MCF 10A (cell line): ENCODE data around the gene ADAM22. TPM values are rescaled to one million over a fixed set of nuclear protein-coding genes. Genes with fewer than 3 reads are reported as not detected.

Experiments
- BruUV-seq: library from RNA; stranded (reverse); fragments of 400-500 nt; replicated peaks from 2 replicates; lab custom pipeline; 2021; lab: Mats Ljungman, UMichigan
- CTCF ChIA-PET: fragments of 300-600 bp; sonication (Branson Sonifier 250); formaldehyde crosslinking; extraction: SDS; loops from one replicate; lab custom pipeline; 2021; ENCODE audit warnings: antibody characterized with exemption, inconsistent platforms; lab: Yijun Ruan, JAX
- POLR2A ChIA-PET: fragments of 300-600, 350-650 bp; sonication (Branson Sonifier 250); formaldehyde crosslinking; extraction: SDS; loops from one replicate; lab custom pipeline; 2020; ENCODE audit warnings: antibody characterized with exemption, inconsistent platforms; lab: Yijun Ruan, JAX
- DNase-seq: peaks from one replicate; pipeline ENCODE4 v3.0.0-alpha.2; 2018; ENCODE audit not compliant: unreplicated experiment
- H3K27ac Mint-ChIP-seq: one replicate; pipeline ENCODE4 v1.8.0; 2022; ENCODE audit warnings: mild to moderate bottlenecking, low read depth, mixed read lengths; ENCODE audit not compliant: unreplicated experiment
- H3K27me3 Mint-ChIP-seq: one replicate; pipeline ENCODE4 v1.8.0; 2022; ENCODE audit warnings: mixed read lengths; ENCODE audit not compliant: insufficient read depth, unreplicated experiment
- H3K36me3 Mint-ChIP-seq: one replicate; pipeline ENCODE4 v1.8.0; 2022; ENCODE audit warnings: mild to moderate bottlenecking, moderate library complexity, mixed read lengths; ENCODE audit not compliant: insufficient read depth, unreplicated experiment
- H3K4me1 Mint-ChIP-seq: one replicate; pipeline ENCODE4 v1.8.0; 2022; ENCODE audit warnings: mixed read lengths; ENCODE audit not compliant: insufficient read depth, unreplicated experiment
- H3K4me3 Mint-ChIP-seq: one replicate; pipeline ENCODE4 v1.8.0; 2022; ENCODE audit warnings: mild to moderate bottlenecking, moderate library complexity, mixed read lengths; ENCODE audit not compliant: unreplicated experiment
- H3K9me3 Mint-ChIP-seq: one replicate; pipeline ENCODE4 v1.8.0; 2022; ENCODE audit warnings: mixed read lengths; ENCODE audit not compliant: unreplicated experiment
- CTCF ChIP-seq: fragments of 200-600 bp; IDR thresholded peaks from one replicate; pipeline ENCODE4 v1.8.0; 2022; ENCODE audit warnings: antibody characterized with exemption, mild to moderate bottlenecking; ENCODE audit not compliant: unreplicated experiment
- intact Hi-C: fragments of 100-400 bp; cut with micrococcal nuclease; formaldehyde crosslinking; loops from 2 replicates; pipeline ENCODE4 v1.14.1; 2022
- total RNA-seq: library from RNA; stranded (reverse); gene quantifications from 2 replicates; pipeline ENCODE4 v1.2.3, GENCODE V29; 2022

Gene ADAM22
- total RNA-seq, 1 experiment from 2014 or later = not detected

GRCh38 chr7:88183051-88183450 is 249.0 kb downstream of the ADAM22 start:
- Mint-ChIP-seq H3K27me3 (peaks cover 46% of the 10 kb centered on the region), H3K9me3 (no peaks in the 10 kb centered on the region), H3K4me1 (peaks cover 9% of the 10 kb centered on the region), H3K27ac (no peak overlapping the region), H3K36me3 (no peaks in the 10 kb centered on the region), H3K4me3 (no peak overlapping the region)
- POLR2A ChIA-PET = no interaction called here
- CTCF ChIA-PET = interaction anchor here (2.8 kb wide), 1 partner anchor 14 kb away, joined by 20 read pairs; no protein-coding TSS in a partner anchor
- intact Hi-C loops = no loop called here
- TF ChIP-seq CTCF = no peak
- no TSS peak for BruUV-seq
- no peak for DNase-seq

- H3K36me3 Mint-ChIP-seq = no peaks in the 10 kb centered on the region
- H3K27ac Mint-ChIP-seq = peak overlapping the region; percentile 13
- H3K27me3 Mint-ChIP-seq = peaks cover 27% of the 10 kb centered on the region
- ChIA-PET CTCF (interaction anchor here (0.8 to 2.8 kb wide), 2 partner anchors 16 to 46 kb away, joined by 3 to 20 read pairs; no protein-coding TSS in a partner anchor), POLR2A (interaction anchor here (0.7 to 1.3 kb wide), 2 partner anchors 33 to 36 kb away, joined by 3 to 4 read pairs; partner anchors contain the start of gene SRI)
- DNase-seq = peak; percentile 48
- peaks cover 9% of the 10 kb centered on the region for H3K4me1 Mint-ChIP-seq
- no TSS peak for BruUV-seq
- H3K4me3 Mint-ChIP-seq = no peak overlapping the region
- intact Hi-C loops = no loop called here
- no peak for TF ChIP-seq CTCF
- no peaks in the 10 kb centered on the region for H3K9me3 Mint-ChIP-seq
Measured at GRCh38 chr7:88184848-88185304, 250.8 kb downstream of the ADAM22 start.

- intact Hi-C loops = no loop called here
- no peak for TF ChIP-seq CTCF
- Mint-ChIP-seq H3K9me3 (no peaks in the 10 kb centered on the region), H3K4me1 (peaks cover 9% of the 10 kb centered on the region), H3K27ac (no peak overlapping the region), H3K36me3 (no peaks in the 10 kb centered on the region), H3K27me3 (peaks cover 28% of the 10 kb centered on the region), H3K4me3 (no peak overlapping the region)
- no TSS peak for BruUV-seq
- POLR2A ChIA-PET = interaction anchor here (0.7 to 1.3 kb wide), 2 partner anchors 33 to 35 kb away, joined by 3 to 4 read pairs; partner anchors contain the start of gene SRI
- DNase-seq = no peak
- CTCF ChIA-PET = interaction anchor here (0.6 to 2.8 kb wide), 5 partner anchors 13 to 174 kb away, joined by 3 to 20 read pairs (median 3); no protein-coding TSS in a partner anchor
Measured at GRCh38 chr7:88185650-88186049, 251.6 kb downstream of the ADAM22 start.

GRCh38 chr7:88191911-88192310 is 257.9 kb downstream of the ADAM22 start:
- ChIA-PET CTCF (interaction anchor here (0.6 kb wide), 1 partner anchor 25 kb away, joined by 3 read pairs; no protein-coding TSS in a partner anchor), POLR2A (no interaction called here)
- DNase-seq = no peak
- no peak for TF ChIP-seq CTCF
- Mint-ChIP-seq H3K4me1 (no peaks in the 10 kb centered on the region), H3K9me3 (no peaks in the 10 kb centered on the region), H3K4me3 (no peak overlapping the region), H3K27me3 (peaks cover 27% of the 10 kb centered on the region), H3K27ac (no peak overlapping the region), H3K36me3 (no peaks in the 10 kb centered on the region)
- no TSS peak for BruUV-seq
- intact Hi-C loops = no loop called here
